Activated CD8-positive, alpha-beta memory T cell treated with anti-CD3 and anti-CD28 coated beads, Interleukin-2, amount 50 U/mL, for 1 hour (primary cell): ENCODE data around the gene RXFP2.

Experiments used
- DNase-seq: peaks from one replicate; pipeline ENCODE4 v3.0.0-alpha.2; 2020; ENCODE audit errors: extremely low read depth

Gene RXFP2

GRCh38 chr13:31739226-31739625 is at the start of gene RXFP2:
TSS of gene RXFP2 (plus strand) at chr13:31739526. CDS start at chr13:31739613, 87 bp downstream.
- no peak for DNase-seq

GRCh38 chr13:31697290-31697689 is 42.0 kb upstream of the RXFP2 start:
- DNase-seq: no peak

- DNase-seq: no peak
Observed at GRCh38 chr13:31699650-31700049, 39.7 kb upstream of the RXFP2 start.

GRCh38 chr13:31703780-31704179 is 35.5 kb upstream of the RXFP2 start:
- no peak for DNase-seq

GRCh38 chr13:31706105-31706504 is 33.2 kb upstream of the RXFP2 start:
- DNase-seq: no peak

- DNase-seq: no peak
Observed at GRCh38 chr13:31717583-31717982, 21.7 kb upstream of the RXFP2 start.

- no peak for DNase-seq
Observed at GRCh38 chr13:31719214-31719613, 20.1 kb upstream of the RXFP2 start.

GRCh38 chr13:31722673-31723072 is 16.7 kb upstream of the RXFP2 start:
- DNase-seq: no peak

GRCh38 chr13:31725841-31726240 is 13.5 kb upstream of the RXFP2 start:
- no peak for DNase-seq

- no peak for DNase-seq
Observed at GRCh38 chr13:31731921-31732320, 7.4 kb upstream of the RXFP2 start.

- DNase-seq: no peak
Observed at GRCh38 chr13:31733066-31733465, 6.3 kb upstream of the RXFP2 start.

GRCh38 chr13:31733647-31734046 is 5.7 kb upstream of the RXFP2 start:
- no peak for DNase-seq

- no peak for DNase-seq
Observed at GRCh38 chr13:31742097-31742734, 2.9 kb downstream of the RXFP2 start.

GRCh38 chr13:31747291-31747690 is 8.0 kb downstream of the RXFP2 start:
- DNase-seq: no peak

- DNase-seq: no peak
Observed at GRCh38 chr13:31747966-31748365, 8.6 kb downstream of the RXFP2 start.

- DNase-seq: no peak
Observed at GRCh38 chr13:31749929-31750328, 10.6 kb downstream of the RXFP2 start.

- no peak for DNase-seq
Observed at GRCh38 chr13:31755211-31755610, 15.9 kb downstream of the RXFP2 start.

- DNase-seq: no peak
Observed at GRCh38 chr13:31755803-31756212, 16.5 kb downstream of the RXFP2 start.

- DNase-seq: no peak
Observed at GRCh38 chr13:31756346-31756745, 17.0 kb downstream of the RXFP2 start.

- DNase-seq: no peak
Observed at GRCh38 chr13:31761951-31762350, 22.6 kb downstream of the RXFP2 start.

GRCh38 chr13:31764556-31764955 is 25.2 kb downstream of the RXFP2 start:
- DNase-seq: no peak

GRCh38 chr13:31765138-31765785 is 25.9 kb downstream of the RXFP2 start:
- no peak for DNase-seq

- DNase-seq: no peak
Observed at GRCh38 chr13:31767175-31767900, 28.0 kb downstream of the RXFP2 start.
